ENCODE measurements around the gene CD19. TPM values are rescaled to one million over a fixed set of nuclear protein-coding genes. Genes with fewer than 3 reads are reported as not detected.

The CD19 gene
- polyA plus RNA-seq, 1 donor (not counting 4 experiments of a cell fraction or from before 2014, with no cell fraction given): not detected

DNA sequence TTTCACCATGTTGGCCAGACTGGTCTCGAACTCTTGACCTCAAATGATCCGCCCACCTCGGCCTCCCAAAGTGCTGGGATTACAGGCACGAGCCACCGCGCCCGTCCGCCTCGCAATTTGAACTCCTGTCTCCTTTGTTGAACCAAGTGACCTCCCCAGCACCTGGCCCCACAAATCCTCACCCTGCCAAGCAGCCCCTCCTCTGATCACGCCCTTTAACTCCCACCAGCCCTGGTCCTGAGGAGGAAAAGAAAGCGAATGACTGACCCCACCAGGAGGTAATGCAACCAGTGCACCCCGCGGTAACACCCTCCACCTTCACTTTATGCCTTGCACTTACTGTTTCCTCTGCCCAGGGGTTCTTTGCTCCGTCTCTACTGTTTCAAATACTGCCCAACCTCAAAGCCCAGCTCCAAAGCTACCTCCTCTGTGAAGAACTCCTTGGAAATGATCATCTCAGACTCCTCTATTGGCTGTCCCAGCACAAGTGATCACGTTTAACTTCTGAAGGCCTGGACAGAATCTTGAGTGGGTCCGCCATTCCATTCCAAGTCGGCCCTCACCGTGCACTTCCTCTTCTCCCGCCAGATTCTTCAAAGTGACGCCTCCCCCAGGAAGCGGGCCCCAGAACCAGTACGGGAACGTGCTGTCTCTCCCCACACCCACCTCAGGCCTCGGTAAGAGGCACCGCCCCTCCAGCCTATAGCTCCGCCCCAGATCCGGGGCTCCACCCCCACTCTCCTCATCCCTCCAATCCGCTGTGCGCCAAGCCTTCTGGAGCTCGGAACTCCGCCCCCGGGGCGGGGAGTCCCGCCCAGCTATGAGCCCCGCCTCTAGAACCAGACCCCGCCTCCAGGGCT lies 4.4 kb downstream of the CD19 start:
- Histone ChIP-seq H3K4me2 (ENCODE audit: control insufficient read depth, extremely low read depth, insufficient read depth, low read depth, low read length) (peak overlapping the region; percentile 41), H4K20me1 (ENCODE audit: control insufficient read depth, extremely low read depth, insufficient read depth, low read length) (no peaks in the 10 kb centered on the region), H3K9me1 (ENCODE audit: control insufficient read depth, extremely low read depth, insufficient read depth, low read length) (no peaks in the 10 kb centered on the region), H3K4me1 (ENCODE audit: control insufficient read depth, extremely low read depth, insufficient read depth, low read length) (no peaks in the 10 kb centered on the region), H3K27me3 (ENCODE audit: control insufficient read depth, extremely low read depth, insufficient read depth, low read length) (no peaks in the 10 kb centered on the region), H3K36me3 (ENCODE audit: control insufficient read depth in 2 of 2, extremely low read depth in 1 of 2, insufficient read depth in 2 of 2, low read length in 2 of 2) (no peaks in the 10 kb centered on the region), H2AFZ (ENCODE audit: control insufficient read depth, low read length) (peak overlapping the region; percentile 33), H3K79me2 (ENCODE audit: control insufficient read depth, insufficient read depth, low read length) (no peaks in the 10 kb centered on the region), H3K9ac (ENCODE audit: control insufficient read depth, extremely low read depth, insufficient read depth, low read length) (no peak overlapping the region), H3K9me3 (ENCODE audit: control insufficient read depth, low read depth, low read length) (no peaks in the 10 kb centered on the region), H3K27ac (ENCODE audit: control insufficient read depth, insufficient read depth, low read length) (no peak overlapping the region), H3K4me3 (ENCODE audit: control insufficient read depth in 2 of 3, extremely low read depth in 1 of 3, insufficient read depth in 2 of 3, low read depth in 1 of 3, low read length in 3 of 3) (no peak overlapping the region)
- FAIRE-seq (no peak), DNase-seq (ENCODE audit: low read depth, low spot score) (peak; percentile 32)
- no peak for TF ChIP-seq EZH2 (IDR thresholded peaks at IDR 0.05; ENCODE audit: low read length)
- TF ChIP-seq, protein P1, sequence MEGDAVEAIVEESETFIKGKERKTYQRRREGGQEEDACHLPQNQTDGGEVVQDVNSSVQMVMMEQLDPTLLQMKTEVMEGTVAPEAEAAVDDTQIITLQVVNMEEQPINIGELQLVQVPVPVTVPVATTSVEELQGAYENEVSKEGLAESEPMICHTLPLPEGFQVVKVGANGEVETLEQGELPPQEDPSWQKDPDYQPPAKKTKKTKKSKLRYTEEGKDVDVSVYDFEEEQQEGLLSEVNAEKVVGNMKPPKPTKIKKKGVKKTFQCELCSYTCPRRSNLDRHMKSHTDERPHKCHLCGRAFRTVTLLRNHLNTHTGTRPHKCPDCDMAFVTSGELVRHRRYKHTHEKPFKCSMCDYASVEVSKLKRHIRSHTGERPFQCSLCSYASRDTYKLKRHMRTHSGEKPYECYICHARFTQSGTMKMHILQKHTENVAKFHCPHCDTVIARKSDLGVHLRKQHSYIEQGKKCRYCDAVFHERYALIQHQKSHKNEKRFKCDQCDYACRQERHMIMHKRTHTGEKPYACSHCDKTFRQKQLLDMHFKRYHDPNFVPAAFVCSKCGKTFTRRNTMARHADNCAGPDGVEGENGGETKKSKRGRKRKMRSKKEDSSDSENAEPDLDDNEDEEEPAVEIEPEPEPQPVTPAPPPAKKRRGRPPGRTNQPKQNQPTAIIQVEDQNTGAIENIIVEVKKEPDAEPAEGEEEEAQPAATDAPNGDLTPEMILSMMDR (optimal IDR thresholded peaks at IDR 0.05 in 1 of 3, IDR thresholded peaks at IDR 0.05 in 1 of 3, conservative IDR thresholded peaks at IDR 0.05 in 1 of 3; ENCODE audit: extremely low read depth in 1 of 3, insufficient read depth in 2 of 3, low read length in 3 of 3): no peak
- dilution Hi-C loops (cut with MboI; ENCODE audit: extremely low pct_ligation_motif_present, low sequenced_read_pairs): no loop called here

DNA sequence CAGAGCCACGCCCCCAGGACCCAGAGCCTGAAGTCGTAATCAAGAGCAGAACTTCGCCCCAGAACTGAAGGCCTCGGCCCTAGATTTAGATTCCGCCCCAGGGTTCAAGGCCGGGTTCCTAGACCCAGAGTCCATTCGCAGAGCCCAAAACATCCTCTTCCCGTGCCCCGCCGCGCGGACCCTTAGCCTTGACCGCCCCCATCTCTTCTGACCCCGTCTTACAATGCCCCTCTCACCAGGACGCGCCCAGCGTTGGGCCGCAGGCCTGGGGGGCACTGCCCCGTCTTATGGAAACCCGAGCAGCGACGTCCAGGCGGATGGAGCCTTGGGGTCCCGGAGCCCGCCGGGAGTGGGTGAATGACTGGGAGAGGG lies 5.0 kb downstream of the CD19 start:
- TF ChIP-seq, protein P1 (optimal IDR thresholded peaks at IDR 0.05 in 1 of 3, IDR thresholded peaks at IDR 0.05 in 1 of 3, conservative IDR thresholded peaks at IDR 0.05 in 1 of 3; ENCODE audit: extremely low read depth in 1 of 3, insufficient read depth in 2 of 3, low read length in 3 of 3): no peak
- no peak for TF ChIP-seq EZH2 (IDR thresholded peaks at IDR 0.05; ENCODE audit: low read length)
- H3K9ac ChIP-seq (ENCODE audit: control insufficient read depth, extremely low read depth, insufficient read depth, low read length): no peak overlapping the region
- no peaks in the 10 kb centered on the region for H3K4me1 ChIP-seq (ENCODE audit: control insufficient read depth, extremely low read depth, insufficient read depth, low read length)
- dilution Hi-C loops (cut with MboI; ENCODE audit: extremely low pct_ligation_motif_present, low sequenced_read_pairs): no loop called here
- no peak overlapping the region for H2AFZ ChIP-seq (ENCODE audit: control insufficient read depth, low read length)
- no peak overlapping the region for H3K4me2 ChIP-seq (ENCODE audit: control insufficient read depth, extremely low read depth, insufficient read depth, low read depth, low read length)
- H3K27me3 ChIP-seq (ENCODE audit: control insufficient read depth, extremely low read depth, insufficient read depth, low read length): no peaks in the 10 kb centered on the region
- H3K4me3 ChIP-seq (ENCODE audit: control insufficient read depth in 2 of 3, extremely low read depth in 1 of 3, insufficient read depth in 2 of 3, low read depth in 1 of 3, low read length in 3 of 3): no peak overlapping the region
- no peaks in the 10 kb centered on the region for H3K9me3 ChIP-seq (ENCODE audit: control insufficient read depth, low read depth, low read length)
- no peak overlapping the region for H3K27ac ChIP-seq (ENCODE audit: control insufficient read depth, insufficient read depth, low read length)
- H3K36me3 ChIP-seq (ENCODE audit: control insufficient read depth in 2 of 2, extremely low read depth in 1 of 2, insufficient read depth in 2 of 2, low read length in 2 of 2): no peaks in the 10 kb centered on the region
- H4K20me1 ChIP-seq (ENCODE audit: control insufficient read depth, extremely low read depth, insufficient read depth, low read length): no peaks in the 10 kb centered on the region
- H3K9me1 ChIP-seq (ENCODE audit: control insufficient read depth, extremely low read depth, insufficient read depth, low read length): no peaks in the 10 kb centered on the region
- no peaks in the 10 kb centered on the region for H3K79me2 ChIP-seq (ENCODE audit: control insufficient read depth, insufficient read depth, low read length)
- DNase-seq (ENCODE audit: low read depth, low spot score) (no peak), FAIRE-seq (no peak)
